Large intestine (tissue), 3 donors: ENCODE results near the gene ERFE. TPM values are rescaled to one million over a fixed set of nuclear protein-coding genes. Genes with fewer than 3 reads are reported as not detected.

ENCODE experiments used
- DNase-seq, 2 donors: peaks; one replicate each; pipeline versions ENCODE4 v3.0.0 to v3.0.0-alpha.2; 2013
- H3K27ac ChIP-seq: one replicate; pipeline ENCODE4 v1.5.1; 2013; ENCODE audit warnings: low read length
- H3K27me3 ChIP-seq: 2 replicates; pipeline ENCODE4 v1.6.1; 2013; ENCODE audit warnings: low read length; ENCODE audit not compliant: control insufficient read depth, insufficient read depth
- H3K36me3 ChIP-seq: 2 replicates; pipeline ENCODE4 v1.6.1; 2013; ENCODE audit warnings: low read length; ENCODE audit not compliant: control insufficient read depth, insufficient read depth
- H3K4me1 ChIP-seq: one replicate; pipeline ENCODE4 v1.6.1; 2013; ENCODE audit warnings: low read length; ENCODE audit not compliant: control insufficient read depth, insufficient read depth
- H3K4me3 ChIP-seq: one replicate; pipeline ENCODE4 v1.5.1; 2013; ENCODE audit warnings: low read length
- H3K9me3 ChIP-seq: one replicate; pipeline ENCODE4 v1.6.1; 2013; ENCODE audit warnings: mild to moderate bottlenecking, low read depth, low read length, moderate library complexity; ENCODE audit not compliant: control insufficient read depth
- WGBS: methylation state at CpG from one replicate; pipeline ENCODE4 v1.1.5; 2013; ENCODE audit warnings: low lambda C conversion rate; ENCODE audit not compliant: insufficient coverage; 5-methylcytosine and 5-hydroxymethylcytosine counted together
- polyA plus RNA-seq: library from polyadenylated mRNA; unstranded; fragments of 120-200 nt; gene quantifications from one replicate; pipeline ENCODE4 v1.2.1, GENCODE V29; 2013

Gene ERFE
- polyA plus RNA-seq, 1 donor, result 0.94 TPM

- no peaks in the 10 kb centered on the region for H3K27me3 ChIP-seq
- no peak overlapping the region for H3K27ac ChIP-seq
- no peaks in the 10 kb centered on the region for H3K4me1 ChIP-seq
- WGBS, result 60% methylated on average over 1 of the region's 14 CpGs
- no peaks in the 10 kb centered on the region for H3K9me3 ChIP-seq
- no peaks in the 10 kb centered on the region for H3K36me3 ChIP-seq
- DNase-seq, result no peak
- H3K4me3 ChIP-seq, result no peak overlapping the region
Observed at GRCh38 chr2:238133499-238134392, 25.0 kb upstream of the ERFE start.

- Histone ChIP-seq H3K27me3 (no peaks in the 10 kb centered on the region), H3K27ac (no peak overlapping the region), H3K4me3 (no peak overlapping the region), H3K36me3 (no peaks in the 10 kb centered on the region), H3K4me1 (no peaks in the 10 kb centered on the region), H3K9me3 (no peaks in the 10 kb centered on the region)
- no peak for DNase-seq
- WGBS, result no CpG with 5 or more reads among the region's 11 CpGs
Observed at GRCh38 chr2:238134393-238134785, 24.4 kb upstream of the ERFE start.

GRCh38 chr2:238135601-238136150 is 23.1 kb upstream of the ERFE start:
- no peak overlapping the region for H3K4me3 ChIP-seq
- DNase-seq, result no peak
- WGBS, result no CpG with 5 or more reads among the region's 15 CpGs
- no peaks in the 10 kb centered on the region for H3K9me3 ChIP-seq
- no peak overlapping the region for H3K27ac ChIP-seq
- H3K27me3 ChIP-seq, result no peaks in the 10 kb centered on the region
- H3K36me3 ChIP-seq, result no peaks in the 10 kb centered on the region
- no peaks in the 10 kb centered on the region for H3K4me1 ChIP-seq

GRCh38 chr2:238136820-238137537 is 21.8 kb upstream of the ERFE start:
- no peaks in the 10 kb centered on the region for H3K27me3 ChIP-seq
- no peak for DNase-seq

GRCh38 chr2:238137885-238138284 is 20.9 kb upstream of the ERFE start:
- no peaks in the 10 kb centered on the region for H3K27me3 ChIP-seq
- WGBS, result no CpG with 5 or more reads among the region's 13 CpGs
- no peak for DNase-seq
- H3K36me3 ChIP-seq, result no peaks in the 10 kb centered on the region
- H3K27ac ChIP-seq, result no peak overlapping the region
- H3K4me3 ChIP-seq, result no peak overlapping the region
- no peaks in the 10 kb centered on the region for H3K9me3 ChIP-seq
- peaks cover 9% of the 10 kb centered on the region for H3K4me1 ChIP-seq

More at GRCh38 chr2:238136820-238137537, 21.8 kb upstream of the ERFE start:
- Histone ChIP-seq H3K4me3 (no peak overlapping the region), H3K9me3 (no peaks in the 10 kb centered on the region), H3K36me3 (no peaks in the 10 kb centered on the region), H3K4me1 (peaks cover 6% of the 10 kb centered on the region), H3K27ac (no peak overlapping the region)
- WGBS, result 83% methylated on average over 2 of the region's 14 CpGs

GRCh38 chr2:238138331-238139195 is 20.2 kb upstream of the ERFE start, which contains the start of gene KLHL30:
KLHL30 (plus strand) TSS chr2:238138668; CDS start chr2:238140755, 2,087 bp downstream.
- no CpG with 5 or more reads among the region's 22 CpGs for WGBS
- DNase-seq, result no peak
- Histone ChIP-seq H3K4me1 (peaks cover 9% of the 10 kb centered on the region), H3K27me3 (no peaks in the 10 kb centered on the region), H3K4me3 (no peak within 1 kb of the TSS), H3K36me3 (no peaks in the 10 kb centered on the region), H3K27ac (no peak within 1 kb of the TSS), H3K9me3 (no peaks in the 10 kb centered on the region)

- no peaks in the 10 kb centered on the region for H3K27me3 ChIP-seq
- WGBS, result no CpG with 5 or more reads among the region's 56 CpGs
- H3K4me3 ChIP-seq, result no peak overlapping the region
- H3K4me1 ChIP-seq, result peaks cover 9% of the 10 kb centered on the region
- no peak overlapping the region for H3K27ac ChIP-seq
- no peaks in the 10 kb centered on the region for H3K36me3 ChIP-seq
- no peak for DNase-seq
- H3K9me3 ChIP-seq, result no peaks in the 10 kb centered on the region
Observed at GRCh38 chr2:238139196-238140039, 19.4 kb upstream of the ERFE start.

GRCh38 chr2:238140040-238140439 is 18.7 kb upstream of the ERFE start:
- Histone ChIP-seq H3K4me3 (no peak overlapping the region), H3K27me3 (no peaks in the 10 kb centered on the region)
- WGBS, result no CpG with 5 or more reads among the region's 7 CpGs

GRCh38 chr2:238140721-238141540 is 17.8 kb upstream of the ERFE start:
- H3K4me1 ChIP-seq, result peaks cover 9% of the 10 kb centered on the region
- no peaks in the 10 kb centered on the region for H3K27me3 ChIP-seq
- WGBS, result no CpG with 5 or more reads among the region's 60 CpGs
- no peak overlapping the region for H3K4me3 ChIP-seq
- no peak for DNase-seq
- H3K36me3 ChIP-seq, result no peaks in the 10 kb centered on the region
- no peaks in the 10 kb centered on the region for H3K9me3 ChIP-seq
- H3K27ac ChIP-seq, result no peak overlapping the region

More at GRCh38 chr2:238140040-238140439, 18.7 kb upstream of the ERFE start:
- H3K9me3 ChIP-seq, result no peaks in the 10 kb centered on the region
- H3K27ac ChIP-seq, result no peak overlapping the region
- no peaks in the 10 kb centered on the region for H3K36me3 ChIP-seq
- no peak for DNase-seq
- H3K4me1 ChIP-seq, result peaks cover 9% of the 10 kb centered on the region
